Aorta (tissue), 5 donors: Measurements from ENCODE around the gene PIK3C2B. TPM values are rescaled to one million over a fixed set of nuclear protein-coding genes. Genes with fewer than 3 reads are reported as not detected.

Experiments used
- ATAC-seq: fragments of 200-7000 bp; cut with Tn5 transposase; one replicate; pipeline ENCODE4 v1.9.1; 2022; ENCODE audit warnings: moderate library complexity; ENCODE audit not compliant: low FRiP score
- DNase-seq, 2 donors: peaks; one replicate each; pipeline ENCODE4 v3.0.0-alpha.2; 2020
- H3K27ac ChIP-seq, 2 donors: one replicate each; pipeline ENCODE4 v1.5.1; 2013; ENCODE audit warnings: low read length in 2 of 2, mild to moderate bottlenecking in 2 of 2, moderate library complexity in 2 of 2, control low read depth in 1 of 2, inconsistent platforms in 1 of 2, low read depth in 1 of 2
- H3K27me3 ChIP-seq, 2 donors: one replicate each; pipeline ENCODE4 v1.6.1; 2013; ENCODE audit warnings: control low read depth in 1 of 2, low read length in 1 of 2, mild to moderate bottlenecking in 1 of 2, moderate library complexity in 1 of 2; ENCODE audit not compliant: insufficient read depth in 2 of 2, control insufficient read depth in 1 of 2
- H3K36me3 ChIP-seq, 2 donors: one replicate each; pipeline ENCODE4 v1.6.1; 2013; ENCODE audit warnings: control low read depth in 1 of 2, low read length in 1 of 2, mild to moderate bottlenecking in 1 of 2; ENCODE audit not compliant: insufficient read depth in 2 of 2, control insufficient read depth in 1 of 2
- H3K4me1 ChIP-seq, 2 donors: one replicate each; pipeline ENCODE4 v1.6.1; 2013; ENCODE audit warnings: low read length in 2 of 2, control low read depth in 1 of 2, mild to moderate bottlenecking in 1 of 2, moderate library complexity in 1 of 2; ENCODE audit not compliant: insufficient read depth in 2 of 2, control insufficient read depth in 1 of 2
- H3K4me3 ChIP-seq, 2 donors: one replicate each; pipeline ENCODE4 v1.5.1; 2013; ENCODE audit warnings: low read length in 2 of 2, control low read depth in 1 of 2, mild to moderate bottlenecking in 1 of 2
- H3K9me3 ChIP-seq: one replicate; pipeline ENCODE4 v1.6.1; 2013; ENCODE audit warnings: mild to moderate bottlenecking, low read length; ENCODE audit not compliant: control insufficient read depth
- WGBS, 2 donors: extraction: QIAGEN DNeasy Blood & Tissue Kit; methylation state at CpG; one replicate each; pipeline ENCODE4 v1.1.7; 2013; 5-methylcytosine and 5-hydroxymethylcytosine counted together
- intact Hi-C, 2 donors: fragments of 100-400 bp; cut with DNase I; formaldehyde crosslinking; loops; one replicate each; pipeline versions ENCODE4 v1.14.2 to v1.15.0; 2022
- polyA plus RNA-seq, 2 donors: library from polyadenylated mRNA; stranded (reverse); fragments of 200-250 nt; gene quantifications; one replicate each; pipeline ENCODE4 v1.2.3, GENCODE V29; 2013
- total RNA-seq, 2 donors: library from RNA; stranded (reverse); fragmentation: NEBNext Ultra II Directional; extraction: Animal tissue kit (Norgen Biotek cat#: 25700); gene quantifications; one replicate each; pipeline ENCODE4 v1.2.1, GENCODE V29; 2021
- donor health status: healthy with polysubstance abuse.
- donor health status: Bipolar disorder and iron deficiency.
- donor health status: DM: no; HTN: no; CAD: no.
- donor health status: DM: no; HTN: no; CAD: no.
- donor health status: DM: yes; HTN: yes; CAD: no.

Gene PIK3C2B
- total and polyA plus RNA-seq, 4 donors, result 9.3 to 87.5 (median 26.8) TPM

- H3K27ac ChIP-seq, result peak overlapping the region in 1 of 2 donors; percentile 2
- no peak for DNase-seq
- no peaks in the 10 kb centered on the region for H3K27me3 ChIP-seq
- intact Hi-C loops, result no loop called here
- 78 to 80% methylated on average over 18 of the region's 18 CpGs for WGBS, 2 donors
- no peak overlapping the region for H3K4me3 ChIP-seq
- ATAC-seq, result no peak
- no peaks in the 10 kb centered on the region for H3K9me3 ChIP-seq
- peaks cover 5 to 7% of the 10 kb centered on the region in 2 donors for H3K4me1 ChIP-seq
- no peaks in the 10 kb centered on the region for H3K36me3 ChIP-seq
Measured at GRCh38 chr1:204468766-204469302, 25.8 kb downstream of the PIK3C2B start.

DNA sequence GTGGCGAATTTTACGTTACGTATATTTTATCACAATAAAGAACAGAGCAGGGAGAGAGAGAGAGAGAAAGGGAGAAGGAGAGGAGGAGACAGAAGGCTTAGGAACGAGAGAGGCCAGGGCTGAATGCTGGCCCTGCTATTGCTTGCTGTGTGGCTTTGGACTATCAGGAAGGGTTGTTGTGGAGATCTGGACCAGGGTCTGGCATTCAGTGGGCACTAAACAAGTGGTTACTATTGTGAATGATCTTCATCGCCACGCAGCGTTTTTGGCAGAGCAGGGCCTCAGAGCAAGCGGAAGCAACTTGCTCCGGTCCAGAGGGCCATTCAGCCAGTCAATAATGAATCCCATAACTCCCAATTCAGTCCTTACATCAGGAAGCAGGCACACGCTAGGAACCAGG is 26.4 kb downstream of the PIK3C2B start:
- H3K9me3 ChIP-seq, result no peaks in the 10 kb centered on the region
- peaks cover 4 to 7% of the 10 kb centered on the region in 2 donors for H3K4me1 ChIP-seq
- H3K36me3 ChIP-seq, result no peaks in the 10 kb centered on the region
- no peaks in the 10 kb centered on the region for H3K27me3 ChIP-seq
- DNase-seq (no peak), ATAC-seq (no peak)
- WGBS, 2 donors, result 34 to 54% methylated on average over 10 of the region's 10 CpGs
- no peak overlapping the region for H3K4me3 ChIP-seq
- intact Hi-C loops, result no loop called here
- peak overlapping the region in 1 of 2 donors; percentile 49 for H3K27ac ChIP-seq

DNA sequence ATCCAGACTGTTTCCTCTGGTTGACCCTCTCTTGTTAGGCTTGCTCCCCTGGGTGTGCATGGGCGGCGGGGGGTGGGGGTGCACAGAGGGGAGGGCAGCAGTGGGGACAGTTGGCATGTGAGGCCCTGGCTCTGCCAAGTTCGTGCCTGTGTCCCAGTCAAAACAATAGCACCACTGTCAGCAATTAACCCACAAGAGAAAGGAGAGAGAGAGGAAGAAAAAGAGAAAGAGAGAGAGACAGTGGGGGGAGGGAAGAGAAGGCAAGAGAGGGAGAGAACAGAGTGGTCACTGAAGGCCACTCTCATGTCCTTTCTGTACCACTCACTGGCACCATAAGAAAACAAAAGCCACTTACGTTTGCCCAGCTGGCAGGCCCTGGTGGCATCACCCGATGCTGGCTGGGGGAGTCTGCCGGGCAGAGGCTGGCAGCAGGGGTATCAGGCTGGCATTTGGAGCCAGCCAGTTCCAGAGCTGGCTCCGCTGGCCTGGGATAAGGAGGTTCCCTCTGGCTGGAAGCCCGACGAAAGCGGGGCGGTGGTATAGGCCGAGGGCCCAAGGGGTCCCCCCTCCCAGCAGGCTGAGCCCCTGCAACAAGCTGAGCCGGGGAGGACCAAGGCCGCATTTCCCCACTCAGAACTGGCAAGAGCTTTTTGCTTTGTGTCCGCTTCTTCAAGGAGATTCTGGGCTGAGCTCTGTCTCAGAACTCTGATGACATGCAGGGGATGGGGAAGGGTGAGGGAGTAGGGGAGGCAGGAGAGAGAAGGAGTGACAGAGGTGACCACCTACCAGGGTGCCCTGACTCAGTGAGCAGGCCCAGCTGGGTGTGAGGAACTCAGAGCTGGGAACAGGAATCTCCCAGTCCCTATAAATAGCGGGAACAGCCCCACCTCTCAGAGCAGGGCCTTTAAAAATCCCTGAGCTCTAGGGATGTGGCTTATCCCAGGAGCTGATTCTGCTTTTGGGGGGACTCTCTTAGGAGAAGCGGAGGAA is 27.9 kb downstream of the PIK3C2B start:
- H3K27ac ChIP-seq, result peak overlapping the region; percentile 59 to 96
- no peak overlapping the region for H3K4me3 ChIP-seq
- H3K9me3 ChIP-seq, result no peaks in the 10 kb centered on the region
- H3K27me3 ChIP-seq, result no peaks in the 10 kb centered on the region
- H3K4me1 ChIP-seq, result peaks cover 4 to 7% of the 10 kb centered on the region in 2 donors
- intact Hi-C loops, result no loop called here
- DNase-seq (peak in 1 of 2 donors; percentile 73), ATAC-seq (peak; percentile 73)
- WGBS, 2 donors, result 4 to 9% methylated on average over 17 of the region's 17 CpGs
- peaks cover 0 to 2% of the 10 kb centered on the region in 2 donors for H3K36me3 ChIP-seq

- intact Hi-C loops, result loop anchor here in 1 of 2 donors (2.0 kb wide), 1 partner anchor 19 kb away; no protein-coding TSS in a partner anchor
- Histone ChIP-seq H3K4me1 (peaks cover 4 to 7% of the 10 kb centered on the region in 2 donors), H3K36me3 (peaks cover 0 to 2% of the 10 kb centered on the region in 2 donors), H3K27me3 (no peaks in the 10 kb centered on the region), H3K27ac (peak overlapping the region; percentile 5 to 96), H3K9me3 (no peaks in the 10 kb centered on the region), H3K4me3 (no peak overlapping the region)
- DNase-seq (peak in 1 of 2 donors; percentile 71), ATAC-seq (peak; percentile 43)
- 16 to 18% methylated on average over 16 to 17 of the region's 17 CpGs for WGBS, 2 donors
Measured at GRCh38 chr1:204465546-204466415, 28.8 kb downstream of the PIK3C2B start.

GRCh38 chr1:204464701-204465100 is 29.9 kb downstream of the PIK3C2B start:
- Histone ChIP-seq H3K4me1 (peaks cover 4 to 7% of the 10 kb centered on the region in 2 donors), H3K9me3 (no peaks in the 10 kb centered on the region), H3K27me3 (no peaks in the 10 kb centered on the region), H3K27ac (peak overlapping the region; percentile 55 to 80), H3K36me3 (peaks cover 0 to 2% of the 10 kb centered on the region in 2 donors), H3K4me3 (no peak overlapping the region)
- ATAC-seq (no peak), DNase-seq (no peak)
- intact Hi-C loops, result loop anchor here in 1 of 2 donors (2.0 kb wide), 1 partner anchor 18 kb away; no protein-coding TSS in a partner anchor
- WGBS, 2 donors, result 3 to 7% methylated on average over 1 of the region's 1 CpG

DNA sequence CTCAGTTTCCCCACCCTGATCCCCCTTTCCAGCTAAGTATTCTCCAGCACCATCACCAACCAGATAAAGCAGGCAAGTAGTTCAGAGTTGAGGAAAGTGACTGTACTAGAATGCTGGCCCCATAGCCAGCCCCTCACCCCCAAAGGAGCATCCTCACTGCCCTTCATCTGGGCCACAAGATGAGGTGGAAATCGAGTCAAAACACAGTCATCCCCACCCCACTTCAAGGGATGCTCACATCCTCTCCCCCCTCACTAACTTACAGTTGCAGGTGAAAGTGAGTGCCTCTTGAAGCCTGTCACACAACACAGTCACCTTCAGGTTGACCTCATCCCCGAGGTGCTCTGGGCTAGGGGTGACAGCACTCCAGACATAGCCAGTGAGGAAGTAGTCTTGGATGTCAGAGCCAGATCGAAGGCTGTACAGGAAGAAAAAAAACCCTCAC is 30.4 kb downstream of the PIK3C2B start:
- intact Hi-C loops, result loop anchor here in 1 of 2 donors (2.0 kb wide), 1 partner anchor 17 kb away; no protein-coding TSS in a partner anchor
- no peak overlapping the region for H3K4me3 ChIP-seq
- no peaks in the 10 kb centered on the region for H3K9me3 ChIP-seq
- peaks cover 0 to 4% of the 10 kb centered on the region in 2 donors for H3K36me3 ChIP-seq
- ATAC-seq (no peak), DNase-seq (no peak)
- 41 to 53% methylated on average over 3 of the region's 3 CpGs for WGBS, 2 donors
- peaks cover 4 to 7% of the 10 kb centered on the region in 2 donors for H3K4me1 ChIP-seq
- peak overlapping the region; percentile 55 to 80 for H3K27ac ChIP-seq
- H3K27me3 ChIP-seq, result no peaks in the 10 kb centered on the region

- H3K36me3 ChIP-seq, result peaks cover 0 to 4% of the 10 kb centered on the region in 2 donors
- peak; percentile 40 for ATAC-seq
- WGBS, 2 donors, result 15 to 17% methylated on average over 10 of the region's 10 CpGs
- no peaks in the 10 kb centered on the region for H3K27me3 ChIP-seq
- H3K4me3 ChIP-seq, result no peak overlapping the region
- H3K4me1 ChIP-seq, result peaks cover 2 to 7% of the 10 kb centered on the region in 2 donors
- H3K27ac ChIP-seq, result peak overlapping the region; percentile 55 to 80
- H3K9me3 ChIP-seq, result no peaks in the 10 kb centered on the region
- intact Hi-C loops, result loop anchor here in 1 of 2 donors (2.0 kb wide), 1 partner anchor 17 kb away; no protein-coding TSS in a partner anchor
- DNase-seq, result peak in 1 of 2 donors; percentile 84
Measured at GRCh38 chr1:204463125-204464060, 31.2 kb downstream of the PIK3C2B start.
